K562 (cell line): ENCODE data around the gene CXorf65. TPM values are rescaled to one million over a fixed set of nuclear protein-coding genes. Genes with fewer than 3 reads are reported as not detected.
A peak's percentile ranks its signal among the peaks of the same experiment; 100 is the strongest.

Source experiments
- ARHGAP35 ChIP-seq: fragments of 450-650 bp; IDR thresholded peaks from 2 replicates; pipeline ENCODE4 v1.6.1; 2018; ENCODE audit not compliant: partially characterized antibody
- ATF7 ChIP-seq: fragments of 450-650 bp; IDR thresholded peaks from 2 replicates; pipeline ENCODE4 v1.7.1; 2014; ENCODE audit warnings: mild to moderate bottlenecking, moderate library complexity
- BCOR ChIP-seq: fragments of 450-650 bp; IDR thresholded peaks from 2 replicates; pipeline ENCODE4 v1.6.1; 2016
- CGGBP1 ChIP-seq: fragments of 250-450 bp; sonication (Bioruptor Pico); IDR thresholded peaks from 2 replicates; pipeline ENCODE4 v1.9.0; 2021; ENCODE audit warnings: mild to moderate bottlenecking
- DDX20 ChIP-seq: fragments of 450-650 bp; IDR thresholded peaks from 2 replicates; pipeline ENCODE4 v1.6.1; 2016; ENCODE audit warnings: missing genetic modification characterization, low read depth, mild to moderate bottlenecking, missing compliant biosample characterization, moderate library complexity
- E2F6 ChIP-seq, 2 experiments: IDR thresholded peaks; 2 replicates each; pipeline ENCODE4 v1.6.1; 2011; ENCODE audit warnings: borderline replicate concordance in 1 of 2, control low read depth in 1 of 2, low read depth in 1 of 2, low read length in 1 of 2, mild to moderate bottlenecking in 1 of 2, mixed read lengths in 1 of 2, moderate library complexity in 1 of 2; ENCODE audit not compliant: insufficient read depth in 1 of 2, insufficient read length in 1 of 2, poor library complexity in 1 of 2, severe bottlenecking in 1 of 2; ENCODE audit errors: extremely low read depth in 1 of 2
- EGR1 ChIP-seq: fragments of 450-650 bp; conservative IDR thresholded peaks from 2 replicates; pipeline ENCODE4 v1.6.1; 2017; ENCODE audit warnings: mild to moderate bottlenecking
- ELF1 ChIP-seq: fragments of 200-800 bp; sonication (Bioruptor generic); IDR thresholded peaks from 2 replicates; pipeline ENCODE4 v1.6.1; 2016; ENCODE audit warnings: missing genetic modification characterization, missing compliant biosample characterization
- EP400 ChIP-seq: fragments of 450-650 bp; IDR thresholded peaks from 2 replicates; pipeline ENCODE4 v1.6.1; 2017; ENCODE audit warnings: antibody characterized with exemption, mild to moderate bottlenecking, moderate library complexity
- GATAD2B ChIP-seq: fragments of 450-650 bp; IDR thresholded peaks from 2 replicates; pipeline ENCODE4 v1.6.1; 2017; ENCODE audit warnings: mild to moderate bottlenecking, borderline replicate concordance
- POU5F1 ChIP-seq: fragments of 150-350 bp; IDR thresholded peaks from 2 replicates; pipeline ENCODE4 v1.6.1; 2014; ENCODE audit warnings: borderline replicate concordance, low read length, low read depth, mild to moderate bottlenecking; ENCODE audit not compliant: partially characterized antibody
- RB1 ChIP-seq: fragments of 450-650 bp; IDR thresholded peaks from 2 replicates; pipeline ENCODE4 v1.6.1; 2017; ENCODE audit warnings: low read depth, mild to moderate bottlenecking
- RFX7 ChIP-seq: fragments of 250-450 bp; sonication (Bioruptor Pico); IDR thresholded peaks from 2 replicates; pipeline ENCODE4 v1.5.1; 2021; ENCODE audit warnings: mild to moderate bottlenecking
- RUNX1 ChIP-seq: sonication (generic); IDR thresholded peaks from 2 replicates; pipeline ENCODE4 v1.6.1; 2016; ENCODE audit warnings: antibody characterized with exemption, low read depth
- SMAD4 ChIP-seq: fragments of 250-450 bp; sonication (Bioruptor Pico); conservative IDR thresholded peaks from 2 replicates; pipeline ENCODE4 v1.8.0; 2021; ENCODE audit warnings: inconsistent platforms, mild to moderate bottlenecking, moderate library complexity
- SRSF7 ChIP-seq: fragments of 200-400 bp; formaldehyde crosslinking; optimal IDR thresholded peaks from 2 replicates; pipeline ENCODE3; 2017; ENCODE audit warnings: mild to moderate bottlenecking, low read depth, low read length
- TBP ChIP-seq: optimal IDR thresholded peaks from 2 replicates; pipeline ENCODE3; 2011; ENCODE audit warnings: low read depth, low read length, improper control_type of control experiment
- TEAD1 ChIP-seq, 2 experiments: fragments of 450-650 bp in 1 of 2; sonication (generic) in 1 of 2; formaldehyde crosslinking; IDR thresholded peaks; 2 replicates each; pipeline versions ENCODE4 v1.4.0 to v1.8.0; 2020 to 2022; ENCODE audit warnings: mild to moderate bottlenecking in 2 of 2, missing genetic modification reagents in 1 of 2
- ZNF143 ChIP-seq: sonication (generic); formaldehyde crosslinking; IDR thresholded peaks from 2 replicates; pipeline ENCODE4 v1.9.0; 2022; ENCODE audit warnings: mild to moderate bottlenecking, missing genetic modification reagents
- ZNF282 ChIP-seq: sonication (generic); formaldehyde crosslinking; IDR thresholded peaks from 2 replicates; pipeline ENCODE4 v1.8.1; 2023; ENCODE audit warnings: missing genetic modification reagents
- ZNF57 ChIP-seq: fragments of 450-650 bp; formaldehyde crosslinking; IDR thresholded peaks from 2 replicates; pipeline ENCODE4 v1.4.0; 2020; ENCODE audit warnings: mild to moderate bottlenecking, moderate library complexity
- ZNF655 ChIP-seq: fragments of 250-450 bp; sonication (Bioruptor Pico); IDR thresholded peaks from 2 replicates; pipeline ENCODE4 v1.5.0; 2021
- polyA plus RNA-seq, 8 experiments: library from polyadenylated mRNA; depleted of rRNA in 4 of 8; stranded (reverse) in 5 of 8; unstranded in 3 of 8; fragments of >200 nt; fragmentation: Nextera tagmentation in 2 of 8; fragmentation: Illumina TruSeq in 1 of 8; extraction: Ambion mirVana in 2 of 8; extraction: Trizol in 1 of 8; gene quantifications; 2 replicates each; pipeline versions ENCODE4 v1.2.1 to v1.2.3, GENCODE V29; 2011 to 2014; ENCODE audit warnings: inconsistent platforms in 1 of 8, missing spikeins in 1 of 8
- total RNA-seq, 7 experiments: library from RNA; depleted of rRNA in 6 of 7; stranded (reverse); fragments of >200 nt in 6 of 7; fragmentation: Illumina TruSeq in 2 of 7; extraction: Trizol in 2 of 7; gene quantifications; 2 replicates each; pipeline versions ENCODE4 v1.2.1 to v1.2.3, GENCODE V29; 2011 to 2021; ENCODE audit warnings: low replicate concordance in 1 of 7
- TF ChIP-seq, protein P1 (sequence below): fragments of 250-450 bp; sonication (Bioruptor Pico); IDR thresholded peaks from 2 replicates; pipeline ENCODE4 v1.5.1; 2021; ENCODE audit warnings: mild to moderate bottlenecking
- TF ChIP-seq, protein P2 (sequence below): sonication (generic); formaldehyde crosslinking; IDR thresholded peaks from 2 replicates; pipeline ENCODE4 v1.8.1; 2022; ENCODE audit warnings: missing genetic modification reagents

Gene CXorf65
- total and polyA plus RNA-seq, 9 of the 15 experiments (the other 6 are each of a cell fraction or from before 2014, with no cell fraction given) = 1.4 to 8.4 (median 2.9) TPM

DNA sequence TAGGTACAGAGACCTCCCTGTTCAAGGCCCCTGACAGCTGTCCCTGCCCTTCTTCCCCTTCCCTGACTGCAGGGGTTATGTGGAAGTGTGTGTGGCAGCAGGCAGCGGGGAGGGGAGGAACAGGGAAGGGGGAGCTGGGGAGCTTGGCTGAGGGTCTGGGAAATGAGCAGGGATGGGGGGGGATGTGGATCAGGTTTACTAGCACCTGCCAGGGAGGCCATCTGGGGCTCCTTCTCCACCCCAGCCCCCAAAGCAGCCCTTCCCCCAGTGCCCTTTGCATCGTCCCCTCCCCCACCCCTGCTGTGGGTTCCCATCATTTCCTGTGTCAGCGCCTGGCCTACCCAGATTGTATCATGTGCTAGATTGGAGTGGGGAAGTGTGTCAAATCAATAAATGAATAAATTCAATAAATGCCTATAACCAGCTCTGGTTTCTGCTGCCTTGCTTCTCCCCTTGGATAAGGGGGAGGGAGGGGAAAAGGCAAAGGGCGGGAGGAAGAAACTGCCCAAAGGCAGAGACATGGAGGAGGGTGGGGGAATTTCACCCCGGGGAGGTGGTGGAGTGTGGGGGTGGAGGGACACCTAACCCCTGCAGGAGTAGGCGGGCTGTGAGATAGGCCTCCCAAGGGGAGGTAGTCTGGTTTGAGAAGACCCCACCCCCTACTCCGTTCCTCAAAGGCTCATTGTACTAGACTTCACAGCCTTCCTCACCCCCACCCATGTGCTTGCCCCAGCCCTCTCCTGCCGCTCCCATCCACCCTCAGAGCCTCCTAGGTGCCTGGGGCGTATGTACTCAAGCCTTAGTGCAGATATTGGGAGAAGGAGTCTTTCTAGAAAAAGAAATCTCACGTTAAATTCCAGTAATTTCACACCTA lies 3.2 kb downstream of the CXorf65 start (continued):
- no peak for TF ChIP-seq RB1
- no peak for TF ChIP-seq ZNF57 (CRISPR knock-in tag)
- TF ChIP-seq EGR1 = peak; percentile 95
- no peak for TF ChIP-seq DDX20 (tag)
- TF ChIP-seq SRSF7 = no peak
- no peak for TF ChIP-seq RFX7 (CRISPR knock-in tag)
- no peak for TF ChIP-seq BCOR
- TF ChIP-seq ATF7 = no peak
- TF ChIP-seq EP400 = peak; percentile 53; the same call in 1 of the 2 replicates
- TF ChIP-seq GATAD2B = no peak
- peak; percentile 42 to 81 for TF ChIP-seq E2F6 (IDR thresholded peaks at IDR 0.05; ENCODE audit: borderline replicate concordance in 1 of 2, extremely low read depth in 1 of 2, insufficient read depth in 1 of 2, insufficient read length in 1 of 2, low read depth in 1 of 2, low read length in 1 of 2, poor library complexity in 1 of 2, severe bottlenecking in 1 of 2)
- no peak for TF ChIP-seq CGGBP1
- TF ChIP-seq ZNF655 (CRISPR knock-in tag) = no peak
- TF ChIP-seq ARHGAP35 = no peak
- no peak for TF ChIP-seq TEAD1 (CRISPR knock-in tag; IDR thresholded peaks at IDR 0.05)
- TF ChIP-seq, protein P1, sequence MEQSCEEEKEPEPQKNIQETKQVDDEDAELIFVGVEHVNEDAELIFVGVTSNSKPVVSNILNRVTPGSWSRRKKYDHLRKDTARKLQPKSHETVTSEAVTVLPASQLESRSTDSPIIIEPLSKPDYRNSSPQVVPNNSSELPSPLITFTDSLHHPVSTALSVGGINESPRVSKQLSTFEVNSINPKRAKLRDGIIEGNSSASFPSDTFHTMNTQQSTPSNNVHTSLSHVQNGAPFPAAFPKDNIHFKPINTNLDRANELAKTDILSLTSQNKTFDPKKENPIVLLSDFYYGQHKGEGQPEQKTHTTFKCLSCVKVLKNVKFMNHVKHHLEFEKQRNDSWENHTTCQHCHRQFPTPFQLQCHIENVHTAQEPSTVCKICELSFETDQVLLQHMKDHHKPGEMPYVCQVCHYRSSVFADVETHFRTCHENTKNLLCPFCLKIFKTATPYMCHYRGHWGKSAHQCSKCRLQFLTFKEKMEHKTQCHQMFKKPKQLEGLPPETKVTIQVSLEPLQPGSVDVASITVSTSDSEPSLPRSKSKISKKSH (CRISPR knock-in tag) = no peak
- no peak for TF ChIP-seq ZNF282 (CRISPR knock-in tag)
- no peak for TF ChIP-seq SMAD4 (CRISPR knock-in tag)
- TF ChIP-seq ELF1 (tag) = peak; percentile 24; the same call in 1 of the 2 replicates
- TF ChIP-seq POU5F1 = no peak
- TF ChIP-seq, protein P2, sequence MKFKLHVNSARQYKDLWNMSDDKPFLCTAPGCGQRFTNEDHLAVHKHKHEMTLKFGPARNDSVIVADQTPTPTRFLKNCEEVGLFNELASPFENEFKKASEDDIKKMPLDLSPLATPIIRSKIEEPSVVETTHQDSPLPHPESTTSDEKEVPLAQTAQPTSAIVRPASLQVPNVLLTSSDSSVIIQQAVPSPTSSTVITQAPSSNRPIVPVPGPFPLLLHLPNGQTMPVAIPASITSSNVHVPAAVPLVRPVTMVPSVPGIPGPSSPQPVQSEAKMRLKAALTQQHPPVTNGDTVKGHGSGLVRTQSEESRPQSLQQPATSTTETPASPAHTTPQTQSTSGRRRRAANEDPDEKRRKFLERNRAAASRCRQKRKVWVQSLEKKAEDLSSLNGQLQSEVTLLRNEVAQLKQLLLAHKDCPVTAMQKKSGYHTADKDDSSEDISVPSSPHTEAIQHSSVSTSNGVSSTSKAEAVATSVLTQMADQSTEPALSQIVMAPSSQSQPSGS = no peak
- TF ChIP-seq TBP = peak; percentile 14
- no peak for TF ChIP-seq RUNX1
- TF ChIP-seq ZNF143 (CRISPR knock-in tag) = no peak
